ENCODE measurements around the gene TBC1D3B.
"Not testable (repeated sequence)": the region's sequence is repeated elsewhere in the genome, so short reads cannot be mapped to it uniquely, and the experiment has no call there.

TBC1D3B gene

GRCh38 chr17:36198831-36199465 is 22.5 kb upstream of the TBC1D3B start:
- DNase-seq = no peak

- no peak for DNase-seq
Observed at GRCh38 chr17:36197387-36197703, 20.9 kb upstream of the TBC1D3B start.

- no peak for DNase-seq
Observed at GRCh38 chr17:36196131-36196486, 19.7 kb upstream of the TBC1D3B start.

- DNase-seq = no peak
Observed at GRCh38 chr17:36195434-36196130, 19.1 kb upstream of the TBC1D3B start.

DNA sequence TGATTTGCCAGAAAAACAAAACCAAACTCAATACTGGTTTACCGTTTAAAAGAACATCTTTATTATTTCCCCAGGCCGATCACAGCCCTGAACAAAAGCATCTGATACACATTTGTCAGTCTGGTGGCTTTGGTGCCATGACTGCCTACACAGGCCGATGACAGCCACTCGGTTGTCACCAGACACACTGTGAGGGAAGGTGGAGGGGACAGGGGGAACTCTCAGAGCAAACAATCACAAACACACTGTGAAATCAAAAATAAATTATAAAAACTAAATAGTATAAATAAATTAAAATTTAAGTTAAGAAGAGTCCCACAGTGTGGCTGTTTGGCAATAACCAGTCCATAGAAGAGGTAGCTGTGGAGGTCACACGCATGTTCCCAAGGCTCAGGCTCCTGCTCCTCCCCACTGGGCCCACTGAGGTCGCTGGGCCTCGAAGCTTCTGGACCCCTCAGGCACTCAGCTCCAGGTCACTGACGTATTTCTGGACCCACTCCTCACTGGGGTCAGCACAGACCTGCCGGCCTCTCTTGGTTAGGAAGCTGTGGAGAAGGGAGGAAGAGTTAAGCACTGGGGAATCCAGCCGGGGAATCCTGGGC is 18.5 kb upstream of the TBC1D3B start:
- DNase-seq = not testable (repeated sequence)

DNA sequence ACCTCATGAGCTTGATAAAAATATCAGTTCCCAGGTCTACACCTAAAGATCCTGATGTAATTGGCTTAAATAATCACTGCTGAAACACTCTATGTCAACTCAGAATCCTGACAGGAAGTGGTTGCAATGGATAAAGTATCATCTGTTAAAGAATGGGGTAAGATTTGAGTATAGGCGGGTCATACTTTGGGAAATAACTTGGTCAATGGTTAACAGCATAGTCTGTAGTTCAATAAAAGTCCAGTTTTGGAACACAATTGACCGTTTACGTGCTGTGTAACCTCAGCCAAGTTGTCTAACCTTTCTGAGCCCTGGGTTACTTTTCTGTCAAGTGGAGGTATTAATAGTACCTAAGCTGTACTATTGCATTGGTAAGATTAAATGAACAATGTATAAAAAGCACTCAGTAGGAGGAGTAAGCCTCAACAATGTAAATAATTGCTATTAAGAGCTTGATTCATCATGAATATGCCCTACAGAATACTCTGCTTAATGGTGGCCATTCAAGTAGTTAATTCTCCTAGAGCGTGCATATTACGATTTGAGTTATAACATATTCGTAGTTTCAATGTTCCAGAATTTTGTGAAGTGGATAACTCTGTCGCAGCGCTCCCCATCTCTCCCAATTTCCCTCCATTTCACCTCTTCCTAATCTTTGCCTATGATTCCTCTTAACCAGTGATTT is 17.9 kb upstream of the TBC1D3B start:
- DNase-seq = not testable (repeated sequence)

GRCh38 chr17:36193216-36193775 is 16.9 kb upstream of the TBC1D3B start:
- DNase-seq = no peak

GRCh38 chr17:36190549-36191330 is 14.3 kb upstream of the TBC1D3B start:
- DNase-seq = not testable (repeated sequence)

DNA sequence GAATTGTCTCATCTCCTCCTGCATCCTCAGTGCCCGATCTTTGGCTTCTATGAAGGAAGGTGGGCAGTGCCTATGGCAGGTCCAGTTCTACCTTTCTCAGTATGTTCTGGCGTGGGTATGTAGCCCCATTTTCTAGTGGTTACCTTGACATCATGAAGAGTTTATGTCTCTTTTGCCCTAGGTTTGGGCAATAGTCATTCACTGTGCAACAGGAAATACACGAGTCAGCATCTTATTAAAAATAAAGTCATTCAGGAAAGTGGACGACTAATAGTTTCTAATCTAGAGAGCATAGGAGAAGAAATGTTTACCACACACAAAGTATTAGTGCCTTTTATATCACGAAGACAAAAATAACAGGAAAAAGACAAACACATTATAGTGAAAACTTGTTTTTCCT is 13.6 kb upstream of the TBC1D3B start:
- not testable (repeated sequence) for DNase-seq

GRCh38 chr17:36188891-36189306 is 12.5 kb upstream of the TBC1D3B start:
- DNase-seq = no peak

- DNase-seq = not testable (repeated sequence)
Observed at GRCh38 chr17:36187943-36188665, 11.7 kb upstream of the TBC1D3B start.

- not testable (repeated sequence) for DNase-seq
Observed at GRCh38 chr17:36186810-36187763, 10.7 kb upstream of the TBC1D3B start.

GRCh38 chr17:36185416-36185815 is 9.0 kb upstream of the TBC1D3B start:
- DNase-seq = no peak

GRCh38 chr17:36184023-36184765 is 7.8 kb upstream of the TBC1D3B start:
- DNase-seq = no peak

- peak; percentile 40 for DNase-seq
Observed at GRCh38 chr17:36183001-36183971, 6.8 kb upstream of the TBC1D3B start.

DNA sequence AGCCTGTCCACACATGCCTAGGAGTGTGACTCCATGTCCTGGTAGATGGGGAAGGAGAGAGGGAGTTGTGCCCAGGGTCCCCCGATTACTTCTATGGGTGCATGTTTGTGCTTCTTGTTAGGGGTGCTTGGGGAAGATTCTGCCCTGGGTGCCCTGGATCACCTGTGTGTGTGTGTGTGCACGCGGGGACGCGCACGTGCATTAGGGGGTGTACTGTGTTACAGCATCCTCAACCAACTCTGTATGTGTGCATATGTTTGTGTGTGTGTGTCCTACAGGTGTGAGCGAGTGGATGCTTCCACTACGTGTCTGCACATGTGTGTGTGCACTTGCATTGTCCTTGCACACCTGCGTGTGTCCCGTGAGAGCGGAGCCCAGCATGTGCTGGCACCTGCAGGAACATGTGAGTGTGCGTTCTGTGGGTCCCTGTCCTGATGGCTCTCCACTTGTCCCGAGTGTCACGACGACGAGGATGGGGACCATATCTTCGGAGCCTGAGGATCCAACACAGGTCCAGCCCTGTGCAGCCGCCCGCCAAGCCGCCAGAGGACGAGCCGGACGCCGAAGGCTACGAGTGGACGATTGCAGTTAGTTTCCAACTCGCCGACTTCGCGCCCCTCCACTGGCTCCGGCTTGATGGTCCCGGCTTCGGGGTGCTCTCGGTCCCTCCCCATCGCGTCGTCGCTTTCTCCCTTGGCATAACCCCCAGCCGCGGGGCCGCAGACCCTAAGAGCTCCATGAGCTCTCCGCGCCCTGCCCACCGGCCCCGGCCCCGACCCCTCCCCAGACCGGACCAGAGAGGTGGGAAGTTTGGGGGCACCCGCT is 6.0 kb upstream of the TBC1D3B start:
- no peak for DNase-seq

GRCh38 chr17:36181446-36182175 is 5.2 kb upstream of the TBC1D3B start:
- DNase-seq = not testable (repeated sequence)

Measured in NCI-H1105 (cell line).